Endothelial cell of umbilical vein (primary cell): ENCODE measurements around the gene MAJIN.

Source experiments
- CTCF ChIP-seq, 2 donors: IDR thresholded peaks; 1 replicate in 1 of 2; 2 replicates in 1 of 2; pipeline ENCODE4 v1.5.1; 2011; ENCODE audit warnings: low read length in 2 of 2, mild to moderate bottlenecking in 2 of 2, moderate library complexity in 2 of 2, control low read depth in 1 of 2, inconsistent platforms in 1 of 2, low read depth in 1 of 2; ENCODE audit not compliant: insufficient read depth in 1 of 2; ENCODE audit errors: extremely low read depth in 1 of 2
- EZH2 ChIP-seq: IDR thresholded peaks from 2 replicates; pipeline ENCODE4 v1.6.1; 2012; ENCODE audit warnings: borderline replicate concordance, low read depth, mild to moderate bottlenecking, moderate library complexity, low read length, inconsistent platforms; ENCODE audit not compliant: severe bottlenecking
- POLR2A ChIP-seq: IDR thresholded peaks from 2 replicates; pipeline ENCODE4 v1.6.1; 2012; ENCODE audit warnings: low read depth, mild to moderate bottlenecking, control low read depth, low read length
- POLR2AphosphoS5 ChIP-seq: IDR thresholded peaks from 2 replicates; pipeline ENCODE4 v1.6.1; 2012; ENCODE audit warnings: low read depth, mild to moderate bottlenecking, control low read depth, low read length, moderate library complexity; ENCODE audit not compliant: insufficient read depth

DNA sequence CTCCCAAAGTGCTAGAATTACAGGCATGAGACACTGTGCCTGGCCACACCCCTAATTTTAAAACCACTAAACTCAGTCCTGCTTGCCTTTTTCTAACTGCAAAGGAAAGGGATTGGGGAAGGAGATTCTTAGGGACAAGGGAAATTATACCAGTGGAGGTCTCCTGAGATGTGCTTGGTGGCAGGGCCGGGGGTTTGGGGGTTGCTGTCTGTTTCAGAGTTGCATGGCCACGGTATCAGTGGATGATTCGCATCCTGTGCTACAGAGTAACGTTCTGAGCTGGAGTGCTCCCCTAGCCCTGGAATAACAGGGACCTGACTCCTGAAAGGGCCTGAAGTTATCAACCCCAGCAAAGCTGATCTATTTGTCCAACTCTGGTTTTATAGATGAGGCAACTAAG is 35.4 kb downstream of the MAJIN start:
- no peak for TF ChIP-seq POLR2AphosphoS5
- TF ChIP-seq CTCF (IDR thresholded peaks at IDR 0.05; ENCODE audit: extremely low read depth in 1 of 2, insufficient read depth in 1 of 2, low read depth in 1 of 2, low read length in 2 of 2): no peak
- TF ChIP-seq POLR2A: no peak
- TF ChIP-seq EZH2: no peak
